Common myeloid progenitor, CD34-positive (primary cell): Measurements from ENCODE around the gene SYTL5.

Source experiments
- CTCF ChIA-PET: fragments of 350-600 bp; sonication (Branson Sonifier 250); formaldehyde crosslinking; loops from one replicate; lab custom pipeline; 2021; ENCODE audit warnings: antibody characterized with exemption; lab: Charles Lee
- POLR2A ChIA-PET: fragments of 350-600 bp; sonication (Branson Sonifier 250); formaldehyde crosslinking; loops from one replicate; lab custom pipeline; 2021; ENCODE audit warnings: antibody characterized with exemption; lab: Charles Lee
- DNase-seq, 3 donors: peaks; one replicate each; pipeline versions ENCODE4 v3.0.0 to v3.0.0-alpha.2; 2013
- H3K27ac ChIP-seq, 2 experiments: 1 replicate in 1 of 2; 2 replicates in 1 of 2; pipeline ENCODE4 v1.7.0; 2013; ENCODE audit warnings: inconsistent platforms in 2 of 2, low read length in 2 of 2, mild to moderate bottlenecking in 2 of 2, low read depth in 1 of 2, moderate library complexity in 1 of 2; ENCODE audit not compliant: severe bottlenecking in 2 of 2, insufficient read depth in 1 of 2, poor library complexity in 1 of 2
- H3K27me3 ChIP-seq, 5 experiments: replicated peaks in 2 of 5; 1 replicate in 3 of 5; 2 replicates in 2 of 5; pipeline versions ENCODE4 v1.6.1 to v1.7.0; 2013; ENCODE audit warnings: low read length in 4 of 5, mild to moderate bottlenecking in 2 of 5, moderate library complexity in 2 of 5, inconsistent platforms in 1 of 5; ENCODE audit not compliant: insufficient read depth in 5 of 5, control insufficient read depth in 4 of 5
- H3K36me3 ChIP-seq, 4 experiments: 1 replicate in 2 of 4; 2 replicates in 2 of 4; pipeline versions ENCODE4 v1.6.1 to v1.7.0; 2013; ENCODE audit warnings: low read length in 3 of 4, control low read depth in 1 of 4, mild to moderate bottlenecking in 1 of 4; ENCODE audit not compliant: control insufficient read depth in 4 of 4, insufficient read depth in 4 of 4
- H3K4me1 ChIP-seq, 4 experiments: 1 replicate in 3 of 4; 2 replicates in 1 of 4; pipeline versions ENCODE4 v1.6.1 to v1.7.1; 2013; ENCODE audit warnings: low read length in 3 of 4, mild to moderate bottlenecking in 3 of 4, control low read depth in 1 of 4, inconsistent platforms in 1 of 4, moderate library complexity in 1 of 4; ENCODE audit not compliant: control insufficient read depth in 4 of 4, insufficient read depth in 4 of 4; ENCODE audit errors: control extremely low read depth in 1 of 4
- H3K4me3 ChIP-seq, 7 experiments: 1 replicate in 4 of 7; 2 replicates in 3 of 7; pipeline versions ENCODE4 v1.5.1 to v1.7.0; 2013; ENCODE audit warnings: mild to moderate bottlenecking in 7 of 7, low read length in 6 of 7, moderate library complexity in 6 of 7, inconsistent platforms in 2 of 7, low read depth in 2 of 7, control low read depth in 1 of 7; ENCODE audit not compliant: insufficient read depth in 4 of 7, control insufficient read depth in 1 of 7; ENCODE audit errors: extremely low read depth in 1 of 7
- H3K9me3 ChIP-seq, 5 experiments: 1 replicate in 4 of 5; 2 replicates in 1 of 5; pipeline versions ENCODE4 v1.6.1 to v1.7.1; 2013; ENCODE audit warnings: low read length in 4 of 5, mild to moderate bottlenecking in 2 of 5, inconsistent platforms in 1 of 5, low read depth in 1 of 5, moderate library complexity in 1 of 5; ENCODE audit not compliant: control insufficient read depth in 4 of 5, insufficient read depth in 2 of 5; ENCODE audit errors: control extremely low read depth in 1 of 5
- WGBS: methylation state at CpG from one replicate; pipeline ENCODE4 v1.1.5; 2013; ENCODE audit not compliant: insufficient coverage; 5-methylcytosine and 5-hydroxymethylcytosine counted together

The SYTL5 gene

DNA sequence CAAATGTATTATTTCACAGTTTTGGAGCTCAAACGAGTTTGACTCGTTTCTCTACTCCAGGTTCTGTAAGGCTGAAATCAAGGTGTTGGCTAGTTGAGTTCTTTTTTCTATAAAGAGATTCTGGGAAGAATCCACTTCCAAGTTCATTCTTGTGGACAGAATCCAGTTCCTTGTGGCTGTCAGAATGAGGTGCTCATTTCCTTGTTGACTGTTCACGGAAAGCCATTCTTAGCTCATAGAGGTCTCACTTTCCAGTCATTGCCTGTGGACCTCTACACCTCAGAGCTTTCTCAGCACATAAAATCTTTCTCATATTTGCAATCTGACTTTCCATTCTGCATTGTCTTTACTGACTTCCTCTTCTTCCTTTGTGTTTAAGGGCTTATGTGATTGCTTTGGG, 62.9 kb downstream of the SYTL5 start:
- Histone ChIP-seq H3K36me3 (no peaks in the 10 kb centered on the region), H3K9me3 (no peaks in the 10 kb centered on the region), H3K4me3 (no peak overlapping the region), H3K4me1 (no peaks in the 10 kb centered on the region), H3K27ac (no peak overlapping the region), H3K27me3 (peaks cover 0 to 3% (median 0%) of the 10 kb centered on the region in 5 experiments)
- WGBS = 91% methylated on average over 1 of the region's 3 CpGs
- ChIA-PET CTCF (no interaction called here), POLR2A (no interaction called here)
- no peak for DNase-seq

DNA sequence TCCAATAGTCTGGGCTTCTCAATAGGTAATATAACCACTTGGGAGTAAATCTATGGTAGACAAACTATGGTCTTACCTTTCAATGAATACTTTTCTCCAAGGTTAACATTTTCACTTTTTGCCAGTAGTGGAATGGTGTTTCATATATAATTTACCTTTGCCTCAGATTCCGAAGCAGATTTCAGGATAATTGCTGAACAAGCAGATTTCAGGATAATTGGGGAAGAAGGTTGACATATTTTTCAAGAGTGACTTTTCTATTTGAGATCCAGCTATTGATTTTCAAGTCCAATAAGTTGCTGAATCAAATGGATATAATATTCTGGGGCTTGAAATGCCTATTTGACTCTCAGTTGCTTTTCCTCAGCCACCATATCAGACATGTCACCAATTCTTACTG, 63.6 kb downstream of the SYTL5 start:
- no peak overlapping the region for H3K27ac ChIP-seq
- ChIA-PET POLR2A (no interaction called here), CTCF (no interaction called here)
- peaks cover 0 to 3% (median 0%) of the 10 kb centered on the region in 5 experiments for H3K27me3 ChIP-seq
- no peaks in the 10 kb centered on the region for H3K4me1 ChIP-seq
- no peak overlapping the region for H3K4me3 ChIP-seq
- 80% methylated on average over 1 of the region's 1 CpG for WGBS
- no peaks in the 10 kb centered on the region for H3K9me3 ChIP-seq
- no peaks in the 10 kb centered on the region for H3K36me3 ChIP-seq
- no peak for DNase-seq

DNA sequence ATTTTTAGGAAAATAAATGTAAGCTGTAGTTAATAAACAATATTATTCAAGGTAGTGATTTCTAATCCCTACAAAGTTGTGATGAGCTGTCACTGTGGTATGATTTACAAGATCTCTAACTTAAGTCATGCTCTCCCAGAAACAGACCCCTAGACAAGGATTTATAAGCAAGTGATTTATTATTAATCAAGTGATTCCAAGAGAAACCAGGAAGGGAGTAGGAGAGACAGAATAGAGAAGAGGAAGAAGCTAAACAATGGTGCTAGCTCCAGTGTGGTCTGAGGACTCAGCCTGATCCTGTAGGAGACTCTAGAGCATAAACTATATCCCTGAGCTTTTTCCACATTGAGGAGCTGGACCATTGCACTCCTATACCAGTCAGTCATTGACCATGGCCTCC, 73.1 kb downstream of the SYTL5 start:
- no peaks in the 10 kb centered on the region for H3K9me3 ChIP-seq
- no peak overlapping the region for H3K27ac ChIP-seq
- ChIA-PET POLR2A (no interaction called here), CTCF (no interaction called here)
- no peak overlapping the region for H3K4me3 ChIP-seq
- no peak for DNase-seq
- H3K36me3 ChIP-seq = no peaks in the 10 kb centered on the region
- no peaks in the 10 kb centered on the region for H3K4me1 ChIP-seq
- no peaks in the 10 kb centered on the region for H3K27me3 ChIP-seq

DNA sequence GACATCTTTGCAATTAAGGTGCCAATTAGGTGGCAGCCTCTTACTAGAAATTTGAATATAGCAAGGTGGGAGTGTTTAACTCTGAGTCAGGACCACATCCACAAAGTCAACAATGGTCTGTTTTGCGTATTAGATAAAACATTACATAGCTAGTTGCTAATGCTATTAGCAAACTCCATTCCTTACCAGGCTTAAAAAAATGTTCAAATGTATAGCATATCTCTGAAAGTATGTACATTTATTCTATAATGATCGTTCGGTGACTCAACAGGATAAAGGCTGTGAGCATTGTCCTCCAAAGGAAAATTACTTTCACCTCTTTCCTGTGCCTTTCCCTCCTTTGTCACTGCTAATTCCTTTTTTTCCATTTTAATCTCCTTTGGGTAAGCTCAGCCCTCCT, 74.5 kb downstream of the SYTL5 start:
- no peaks in the 10 kb centered on the region for H3K9me3 ChIP-seq
- no peak overlapping the region for H3K27ac ChIP-seq
- no peaks in the 10 kb centered on the region for H3K27me3 ChIP-seq
- WGBS = no CpG with 5 or more reads among the region's 3 CpGs
- no peaks in the 10 kb centered on the region for H3K4me1 ChIP-seq
- no peak overlapping the region for H3K4me3 ChIP-seq
- no peaks in the 10 kb centered on the region for H3K36me3 ChIP-seq
- DNase-seq = no peak
- CTCF ChIA-PET = no interaction called here
- POLR2A ChIA-PET = no interaction called here

DNA sequence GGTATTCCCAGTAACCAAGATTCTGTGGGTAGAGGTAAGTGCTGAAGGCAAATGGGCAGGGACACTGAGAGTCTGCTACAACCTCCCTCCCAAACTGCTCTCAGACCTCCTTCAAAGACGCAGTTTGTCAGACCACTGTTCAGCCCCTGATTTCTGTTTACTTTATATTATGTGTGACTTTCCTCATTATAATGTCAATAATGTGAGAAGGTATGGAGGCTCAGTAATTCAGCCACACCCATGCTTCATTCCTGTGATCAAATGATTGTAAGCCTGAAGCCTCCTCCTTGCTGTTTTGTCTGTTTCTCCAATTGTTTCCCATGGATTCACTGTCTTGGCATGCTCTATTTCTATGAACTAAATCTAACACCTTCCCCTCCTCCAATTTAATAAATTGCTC, 75.6 kb downstream of the SYTL5 start:
- H3K9me3 ChIP-seq = no peaks in the 10 kb centered on the region
- H3K4me1 ChIP-seq = no peaks in the 10 kb centered on the region
- POLR2A ChIA-PET = no interaction called here
- no peaks in the 10 kb centered on the region for H3K36me3 ChIP-seq
- WGBS = no CpG with 5 or more reads among the region's 1 CpG
- no peak overlapping the region for H3K4me3 ChIP-seq
- CTCF ChIA-PET = no interaction called here
- no peaks in the 10 kb centered on the region for H3K27me3 ChIP-seq
- H3K27ac ChIP-seq = no peak overlapping the region
- no peak for DNase-seq

DNA sequence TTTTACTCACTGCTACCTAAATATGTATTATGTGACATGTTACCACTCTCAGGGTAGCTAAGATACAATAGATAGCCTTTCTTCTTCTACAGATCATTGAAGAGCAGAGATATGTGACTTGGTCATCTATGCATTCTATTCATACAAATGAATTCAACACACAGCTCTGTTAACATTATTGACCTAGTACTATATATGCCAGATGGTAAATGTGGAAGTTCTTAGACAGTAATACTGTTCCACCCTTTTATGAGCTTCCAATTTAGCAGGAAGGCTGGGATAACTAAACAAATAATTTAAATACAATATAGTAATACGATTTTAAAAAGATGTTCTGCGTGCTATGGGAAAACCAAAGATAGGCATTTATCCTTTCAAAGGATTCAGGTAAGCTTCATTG, 76.0 kb downstream of the SYTL5 start:
- Histone ChIP-seq H3K4me3 (no peak overlapping the region), H3K4me1 (no peaks in the 10 kb centered on the region), H3K36me3 (no peaks in the 10 kb centered on the region), H3K9me3 (no peaks in the 10 kb centered on the region), H3K27me3 (no peaks in the 10 kb centered on the region), H3K27ac (no peak overlapping the region)
- ChIA-PET POLR2A (no interaction called here), CTCF (no interaction called here)
- DNase-seq = no peak
- WGBS = 100% methylated on average over 1 of the region's 2 CpGs

DNA sequence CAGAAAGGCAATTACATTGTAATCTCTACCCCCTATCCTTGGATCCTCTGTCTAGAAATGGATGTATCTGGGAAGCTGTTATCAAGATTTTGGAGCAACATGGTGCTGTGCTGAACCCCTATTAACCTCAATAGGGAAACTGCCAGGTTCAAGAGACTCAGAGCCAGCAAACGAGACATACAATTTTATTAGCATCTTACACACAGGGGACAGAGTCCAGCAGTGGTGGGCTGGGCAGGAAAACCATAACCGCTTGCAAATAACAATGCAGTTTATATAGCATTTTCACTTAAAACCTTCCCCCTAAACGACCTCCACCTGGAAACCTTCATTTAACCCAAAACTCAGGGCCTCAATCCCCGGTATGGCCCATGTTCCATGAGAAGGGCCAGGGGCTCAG, 79.5 kb downstream of the SYTL5 start:
- no peaks in the 10 kb centered on the region for H3K4me1 ChIP-seq
- H3K27ac ChIP-seq = no peak overlapping the region
- POLR2A ChIA-PET = no interaction called here
- no peak for DNase-seq
- H3K36me3 ChIP-seq = no peaks in the 10 kb centered on the region
- no peak overlapping the region for H3K4me3 ChIP-seq
- CTCF ChIA-PET = no interaction called here
- WGBS = 71% methylated on average over 3 of the region's 4 CpGs
- no peaks in the 10 kb centered on the region for H3K9me3 ChIP-seq
- H3K27me3 ChIP-seq = no peaks in the 10 kb centered on the region
